Keratinocyte (primary cell): Measurements from ENCODE around the gene FAM177B.

ENCODE experiments used
- EZH2 ChIP-seq: IDR thresholded peaks from one replicate; pipeline ENCODE4 v1.6.1; 2012; ENCODE audit warnings: inconsistent platforms, mild to moderate bottlenecking, low read length, moderate library complexity
- TF ChIP-seq, protein P1 (sequence below), 3 experiments: IDR thresholded peaks in 1 of 3; conservative IDR thresholded peaks in 1 of 3; optimal IDR thresholded peaks in 1 of 3; 2 replicates in 2 of 3; 3 replicates in 1 of 3; pipeline versions ENCODE3 to v1.5.1; 2011; ENCODE audit warnings: low read length in 3 of 3, mild to moderate bottlenecking in 3 of 3, moderate library complexity in 2 of 3, control low read depth in 1 of 3, inconsistent platforms in 1 of 3; ENCODE audit not compliant: insufficient read depth in 2 of 3; ENCODE audit errors: extremely low read depth in 1 of 3

- TF ChIP-seq, protein P1, sequence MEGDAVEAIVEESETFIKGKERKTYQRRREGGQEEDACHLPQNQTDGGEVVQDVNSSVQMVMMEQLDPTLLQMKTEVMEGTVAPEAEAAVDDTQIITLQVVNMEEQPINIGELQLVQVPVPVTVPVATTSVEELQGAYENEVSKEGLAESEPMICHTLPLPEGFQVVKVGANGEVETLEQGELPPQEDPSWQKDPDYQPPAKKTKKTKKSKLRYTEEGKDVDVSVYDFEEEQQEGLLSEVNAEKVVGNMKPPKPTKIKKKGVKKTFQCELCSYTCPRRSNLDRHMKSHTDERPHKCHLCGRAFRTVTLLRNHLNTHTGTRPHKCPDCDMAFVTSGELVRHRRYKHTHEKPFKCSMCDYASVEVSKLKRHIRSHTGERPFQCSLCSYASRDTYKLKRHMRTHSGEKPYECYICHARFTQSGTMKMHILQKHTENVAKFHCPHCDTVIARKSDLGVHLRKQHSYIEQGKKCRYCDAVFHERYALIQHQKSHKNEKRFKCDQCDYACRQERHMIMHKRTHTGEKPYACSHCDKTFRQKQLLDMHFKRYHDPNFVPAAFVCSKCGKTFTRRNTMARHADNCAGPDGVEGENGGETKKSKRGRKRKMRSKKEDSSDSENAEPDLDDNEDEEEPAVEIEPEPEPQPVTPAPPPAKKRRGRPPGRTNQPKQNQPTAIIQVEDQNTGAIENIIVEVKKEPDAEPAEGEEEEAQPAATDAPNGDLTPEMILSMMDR (optimal IDR thresholded peaks at IDR 0.05 in 1 of 3, IDR thresholded peaks at IDR 0.05 in 1 of 3, conservative IDR thresholded peaks at IDR 0.05 in 1 of 3; ENCODE audit: extremely low read depth in 1 of 3, insufficient read depth in 2 of 3, low read length in 3 of 3): no peak
- no peak for TF ChIP-seq EZH2
These were observed 2.9 kb downstream of the FAM177B start for GRCh38 chr1:222739929-222740328.
